Stomach (tissue), 9 donors: ENCODE data around the gene SLC34A3. TPM values are rescaled to one million over a fixed set of nuclear protein-coding genes. Genes with fewer than 3 reads are reported as not detected.

Source experiments
- DNase-seq, 2 donors: peaks; one replicate each; pipeline versions ENCODE4 v3.0.0 to v3.0.0-alpha.2; 2013 to 2019
- H3K27ac ChIP-seq, 5 donors: fragments of 200-600 bp in 4 of 5; sonication (generic) in 4 of 5; one replicate each; pipeline ENCODE4 v1.5.1; 2013 to 2019; ENCODE audit warnings: mild to moderate bottlenecking in 1 of 5, moderate library complexity in 1 of 5
- H3K27me3 ChIP-seq, 3 donors: fragments of 200-600 bp; sonication (generic); one replicate each; pipeline ENCODE4 v1.5.1; 2017 to 2019; ENCODE audit warnings: mixed run types in 1 of 3
- H3K36me3 ChIP-seq, 4 donors: fragments of 200-600 bp; sonication (generic); 1 replicate in 3 of 4; 2 replicates in 1 of 4; pipeline ENCODE4 v1.5.1; 2016 to 2019
- H3K4me1 ChIP-seq, 4 donors: fragments of 200-600 bp; sonication (generic); one replicate each; pipeline ENCODE4 v1.5.1; 2016 to 2019
- H3K4me3 ChIP-seq, 4 donors: fragments of 200-600 bp; sonication (generic) in 3 of 4; one replicate each; pipeline ENCODE4 v1.5.1; 2016 to 2019; ENCODE audit warnings: mild to moderate bottlenecking in 1 of 4
- H3K9me3 ChIP-seq, 4 donors: fragments of 200-600 bp; sonication (generic); one replicate each; pipeline ENCODE4 v1.5.1; 2016 to 2019
- CTCF ChIP-seq, 7 experiments: fragments of 450-650 bp in 4 of 7; fragments of 200-600 bp in 3 of 7; sonication (generic) in 3 of 7; IDR thresholded peaks; one replicate each; pipeline ENCODE4 v1.5.1; 2016 to 2019; ENCODE audit warnings: antibody characterized with exemption in 7 of 7, control low read depth in 2 of 7, mild to moderate bottlenecking in 1 of 7
- EP300 ChIP-seq: sonication (generic); formaldehyde crosslinking; IDR thresholded peaks from one replicate; pipeline ENCODE4 v1.6.1; 2017; ENCODE audit warnings: antibody characterized with exemption
- POLR2A ChIP-seq, 4 donors: fragments of 450-650 bp; IDR thresholded peaks; one replicate each; pipeline ENCODE4 v1.6.1; 2016; ENCODE audit warnings: antibody characterized with exemption in 4 of 4, control low read depth in 2 of 4, mild to moderate bottlenecking in 1 of 4, moderate library complexity in 1 of 4
- POLR2AphosphoS5 ChIP-seq, 3 donors: sonication (generic); formaldehyde crosslinking; IDR thresholded peaks; one replicate each; pipeline ENCODE4 v1.6.1; 2016; ENCODE audit warnings: antibody characterized with exemption in 3 of 3
- WGBS, 5 donors: extraction: QIAGEN DNeasy Blood & Tissue Kit in 3 of 5; methylation state at CpG; one replicate each; pipeline versions ENCODE4 v1.1.5 to v1.1.7; 2013 to 2018; 5-methylcytosine and 5-hydroxymethylcytosine counted together
- intact Hi-C: fragments of 100-400 bp; cut with DNase I; formaldehyde crosslinking; loops from one replicate; pipeline ENCODE4 v1.15.1; 2023; ENCODE audit warnings: low total_unique reads
- polyA plus RNA-seq, 3 donors: library from polyadenylated mRNA; stranded (reverse); fragments of 200-250 nt; gene quantifications; one replicate each; pipeline ENCODE4 v1.2.3, GENCODE V29; 2013
- total RNA-seq, 5 donors: library from RNA; depleted of rRNA; stranded (reverse); fragments of >200 nt; gene quantifications; one replicate each; pipeline versions ENCODE4 v1.1.0 to v1.2.3, GENCODE V29; 2014 to 2016
- donor health status: healthy with polysubstance abuse.
- donor health status: Bipolar disorder and iron deficiency.
- donor health status: healthy.

The SLC34A3 gene
- total and polyA plus RNA-seq, 8 donors: 0.18 to 0.53 TPM; not detected in 6

GRCh38 chr9:137251194-137251461 lies 20.4 kb downstream of the SLC34A3 start, which contains the start of gene STPG3:
Gene STPG3, plus strand, starts transcription at chr9:137251286. Its CDS starts 1 bp downstream, at chr9:137251287.
- no peak within 1 kb of the TSS for H3K27ac ChIP-seq
- intact Hi-C loops: no loop called here
- no peaks in the 10 kb centered on the region for H3K9me3 ChIP-seq
- no peak for DNase-seq
- H3K27me3 ChIP-seq: no peaks in the 10 kb centered on the region
- no peak within 1 kb of the TSS for H3K4me3 ChIP-seq
- H3K36me3 ChIP-seq: no peaks in the 10 kb centered on the region
- 56 to 77% (median 66%) methylated on average over 4 of the region's 4 CpGs for WGBS, 5 donors
- TF ChIP-seq POLR2AphosphoS5 (IDR thresholded peaks at IDR 0.05): no peak
- no peak for TF ChIP-seq POLR2A (IDR thresholded peaks at IDR 0.05)
- TF ChIP-seq EP300: no peak
- no peak for TF ChIP-seq CTCF (IDR thresholded peaks at IDR 0.05)
- H3K4me1 ChIP-seq: peaks cover 13 to 29% (median 27%) of the 10 kb centered on the region in 4 donors

- peaks cover 19 to 35% (median 33%) of the 10 kb centered on the region in 4 donors for H3K4me1 ChIP-seq
- TF ChIP-seq POLR2A (IDR thresholded peaks at IDR 0.05): no peak
- TF ChIP-seq CTCF (IDR thresholded peaks at IDR 0.05): no peak
- TF ChIP-seq POLR2AphosphoS5 (IDR thresholded peaks at IDR 0.05): no peak
- TF ChIP-seq EP300: no peak
- peaks cover 0 to 5% (median 3%) of the 10 kb centered on the region in 4 donors for H3K36me3 ChIP-seq
- no peak overlapping the region for H3K27ac ChIP-seq
- no peaks in the 10 kb centered on the region for H3K27me3 ChIP-seq
- no peak overlapping the region for H3K4me3 ChIP-seq
- no peaks in the 10 kb centered on the region for H3K9me3 ChIP-seq
- DNase-seq: no peak
- WGBS, 5 donors: 85 to 95% (median 87%) methylated on average over 8 to 22 of the region's 22 CpGs
- intact Hi-C loops: no loop called here
Observed at GRCh38 chr9:137251490-137252268, 21.0 kb downstream of the SLC34A3 start.

GRCh38 chr9:137252555-137253506 lies 22.1 kb downstream of the SLC34A3 start:
- DNase-seq: peak in 1 of 2 donors; percentile 80
- intact Hi-C loops: no loop called here
- 72 to 97% (median 77%) methylated on average over 11 to 35 of the region's 35 CpGs for WGBS, 5 donors

More at GRCh38 chr9:137252555-137253506, 22.1 kb downstream of the SLC34A3 start:
- H3K9me3 ChIP-seq: no peaks in the 10 kb centered on the region
- H3K27ac ChIP-seq: no peak overlapping the region
- no peak overlapping the region for H3K4me3 ChIP-seq
- TF ChIP-seq POLR2A (IDR thresholded peaks at IDR 0.05) (no peak), CTCF (IDR thresholded peaks at IDR 0.05) (no peak), EP300 (no peak)
- peaks cover 22 to 46% (median 38%) of the 10 kb centered on the region in 4 donors for H3K4me1 ChIP-seq
- peaks cover 0 to 16% (median 11%) of the 10 kb centered on the region in 4 donors for H3K36me3 ChIP-seq
- no peaks in the 10 kb centered on the region for H3K27me3 ChIP-seq
